ENCODE data around the gene TNFRSF19.

Gene TNFRSF19

GRCh38 chr13:23609414-23609760 is 39.2 kb downstream of the TNFRSF19 start:
- DNase-seq: no peak

- DNase-seq: no peak
Measured at GRCh38 chr13:23609874-23610576, 39.8 kb downstream of the TNFRSF19 start.

GRCh38 chr13:23610966-23611491 is 40.8 kb downstream of the TNFRSF19 start:
- DNase-seq: no peak

- DNase-seq: no peak
Measured at GRCh38 chr13:23612182-23612581, 42.0 kb downstream of the TNFRSF19 start.

GRCh38 chr13:23612731-23613130 is 42.5 kb downstream of the TNFRSF19 start:
- DNase-seq: no peak

- DNase-seq: no peak
Measured at GRCh38 chr13:23613596-23613995, 43.4 kb downstream of the TNFRSF19 start.

GRCh38 chr13:23615395-23616081 is 45.3 kb downstream of the TNFRSF19 start:
- no peak for DNase-seq

GRCh38 chr13:23616228-23616627 is 46.0 kb downstream of the TNFRSF19 start:
- no peak for DNase-seq

- DNase-seq: no peak
Measured at GRCh38 chr13:23617551-23618024, 47.4 kb downstream of the TNFRSF19 start.

GRCh38 chr13:23618341-23618740 is 48.1 kb downstream of the TNFRSF19 start:
- no peak for DNase-seq

- DNase-seq: no peak
Measured at GRCh38 chr13:23619068-23619855, 49.0 kb downstream of the TNFRSF19 start.

- no peak for DNase-seq
Measured at GRCh38 chr13:23620211-23620610, 50.0 kb downstream of the TNFRSF19 start.

GRCh38 chr13:23620613-23621315 is 50.6 kb downstream of the TNFRSF19 start:
- no peak for DNase-seq

- no peak for DNase-seq
Measured at GRCh38 chr13:23621316-23621645, 51.1 kb downstream of the TNFRSF19 start.

- DNase-seq: no peak
Measured at GRCh38 chr13:23622985-23623384, 52.8 kb downstream of the TNFRSF19 start.

- no peak for DNase-seq
Measured at GRCh38 chr13:23623394-23623793, 53.2 kb downstream of the TNFRSF19 start.

- no peak for DNase-seq
Measured at GRCh38 chr13:23626700-23627099, 56.5 kb downstream of the TNFRSF19 start.

GRCh38 chr13:23627410-23627809 is 57.2 kb downstream of the TNFRSF19 start:
- no peak for DNase-seq

- no peak for DNase-seq
Measured at GRCh38 chr13:23628250-23628649, 58.0 kb downstream of the TNFRSF19 start.

- DNase-seq: no peak
Measured at GRCh38 chr13:23628765-23629565, 58.8 kb downstream of the TNFRSF19 start.

- no peak for DNase-seq
Measured at GRCh38 chr13:23629566-23630272, 59.5 kb downstream of the TNFRSF19 start.
